ENCODE data around the gene ODC1. TPM values are rescaled to one million over a fixed set of nuclear protein-coding genes. Genes with fewer than 3 reads are reported as not detected.
A peak's percentile ranks its signal among the peaks of the same experiment; 100 is the strongest.

ODC1 gene
- polyA plus RNA-seq, 1 of the 3 experiments (the other 2 are of a cell fraction) = 253 TPM

- CTCF ChIA-PET = interaction anchor here (1.1 kb wide), 1 partner anchor 193 kb away, joined by 6 read pairs; no protein-coding TSS in a partner anchor
- Histone ChIP-seq H4K20me1 (ENCODE audit: insufficient read depth) (no peaks in the 10 kb centered on the region), H3F3A (replicated peaks; ENCODE audit: insufficient read depth) (no peaks in the 10 kb centered on the region), H3K4me3 (ENCODE audit: low read depth in 2 of 2, low read length in 1 of 2) (no peak overlapping the region), H3K27ac (ENCODE audit: low read depth in 2 of 2, low read length in 1 of 2) (no peak overlapping the region), H3K9me3 (no peaks in the 10 kb centered on the region), H3K9me2 (no peaks in the 10 kb centered on the region), H3K4me2 (no peak overlapping the region), H2AFZ (ENCODE audit: low read depth) (no peak overlapping the region), H3K79me2 (ENCODE audit: insufficient read depth) (no peaks in the 10 kb centered on the region), H3K9ac (no peak overlapping the region), H3K36me3 (replicated peaks in 1 of 2; ENCODE audit: control insufficient read depth in 1 of 2, insufficient read depth in 2 of 2, low read length in 1 of 2) (no peaks in the 10 kb centered on the region), H3K27me3 (ENCODE audit: insufficient read depth) (no peaks in the 10 kb centered on the region), H3K4me1 (ENCODE audit: control insufficient read depth in 1 of 2, insufficient read depth in 2 of 2, low read depth in 1 of 2, low read length in 1 of 2) (no peaks in the 10 kb centered on the region)
- TF ChIP-seq CHD2 (IDR thresholded peaks at IDR 0.05; ENCODE audit: low read length, partially characterized antibody) (no peak), ZBTB33 (IDR thresholded peaks at IDR 0.05; ENCODE audit: borderline replicate concordance, low read depth) (no peak), RXRA (IDR thresholded peaks at IDR 0.05; ENCODE audit: borderline replicate concordance, low read depth) (no peak), EZH2phosphoT487 (IDR thresholded peaks at IDR 0.05; ENCODE audit: borderline replicate concordance, low read depth) (no peak), IRF3 (IDR thresholded peaks at IDR 0.05; ENCODE audit: low read depth, low read length) (no peak), MXI1 (IDR thresholded peaks at IDR 0.05; ENCODE audit: low read depth, low read length) (no peak), GATA2 (CRISPR knock-in tag; IDR thresholded peaks at IDR 0.05) (no peak), POLR2AphosphoS5 (IDR thresholded peaks at IDR 0.05; ENCODE audit: low read depth, low read length) (no peak), YY1 (IDR thresholded peaks at IDR 0.05; ENCODE audit: low read depth) (no peak), NRF1 (IDR thresholded peaks at IDR 0.05; ENCODE audit: low read depth, low read length) (no peak), ELF1 (IDR thresholded peaks at IDR 0.05) (no peak), NFIC (IDR thresholded peaks at IDR 0.05; ENCODE audit: borderline replicate concordance) (no peak), RAD21 (IDR thresholded peaks at IDR 0.05; ENCODE audit: low read length) (no peak), TAF1 (IDR thresholded peaks at IDR 0.05; ENCODE audit: borderline replicate concordance, low read depth, low read length) (no peak), EP300 (IDR thresholded peaks at IDR 0.05; ENCODE audit: borderline replicate concordance in 1 of 2, low read depth in 1 of 2, low read length in 1 of 2) (no peak), TCF12 (IDR thresholded peaks at IDR 0.05) (no peak)
- peak; percentile 30 for DNase-seq
- POLR2A ChIA-PET = no interaction called here
- WGBS (ENCODE audit: low lambda C conversion rate) = 76% methylated on average over 9 of the region's 11 CpGs
Observed at GRCh38 chr2:10466801-10467200, 18.7 kb upstream of the ODC1 start.

GRCh38 chr2:10465910-10466309 lies 17.8 kb upstream of the ODC1 start:
- H3F3A ChIP-seq (replicated peaks; ENCODE audit: insufficient read depth) = no peaks in the 10 kb centered on the region
- H3K36me3 ChIP-seq (replicated peaks in 1 of 2; ENCODE audit: control insufficient read depth in 1 of 2, insufficient read depth in 2 of 2, low read length in 1 of 2) = no peaks in the 10 kb centered on the region
- H3K27ac ChIP-seq (ENCODE audit: low read depth in 2 of 2, low read length in 1 of 2) = no peak overlapping the region
- H3K4me2 ChIP-seq = no peak overlapping the region
- no peak overlapping the region for H3K4me3 ChIP-seq (ENCODE audit: low read depth in 2 of 2, low read length in 1 of 2)
- H3K9ac ChIP-seq = no peak overlapping the region
- no peaks in the 10 kb centered on the region for H3K79me2 ChIP-seq (ENCODE audit: insufficient read depth)
- H3K4me1 ChIP-seq (ENCODE audit: control insufficient read depth in 1 of 2, insufficient read depth in 2 of 2, low read depth in 1 of 2, low read length in 1 of 2) = no peaks in the 10 kb centered on the region
- no peaks in the 10 kb centered on the region for H3K9me2 ChIP-seq
- WGBS (ENCODE audit: low lambda C conversion rate) = 82% methylated on average over 5 of the region's 5 CpGs
- no peaks in the 10 kb centered on the region for H3K9me3 ChIP-seq
- CTCF ChIA-PET = no interaction called here
- POLR2A ChIA-PET = no interaction called here
- no peaks in the 10 kb centered on the region for H4K20me1 ChIP-seq (ENCODE audit: insufficient read depth)
- DNase-seq = no peak
- no peaks in the 10 kb centered on the region for H3K27me3 ChIP-seq (ENCODE audit: insufficient read depth)
- H2AFZ ChIP-seq (ENCODE audit: low read depth) = no peak overlapping the region
- TF ChIP-seq CHD2 (IDR thresholded peaks at IDR 0.05; ENCODE audit: low read length, partially characterized antibody) (no peak), CTCF (IDR thresholded peaks at IDR 0.05) (no peak), IRF3 (IDR thresholded peaks at IDR 0.05; ENCODE audit: low read depth, low read length) (no peak), USF2 (IDR thresholded peaks at IDR 0.05; ENCODE audit: borderline replicate concordance, low read depth, low read length) (no peak), USF1 (IDR thresholded peaks at IDR 0.05; ENCODE audit: borderline replicate concordance, low read depth) (no peak), FOXM1 (IDR thresholded peaks at IDR 0.05; ENCODE audit: low read depth) (no peak), MEF2A (IDR thresholded peaks at IDR 0.05; ENCODE audit: borderline replicate concordance, low read depth) (no peak), FOXJ3 (CRISPR knock-in tag; IDR thresholded peaks at IDR 0.05) (no peak)
